Lung microvascular endothelial cell (primary cell): ENCODE measurements around the gene UXS1. TPM values are rescaled to one million over a fixed set of nuclear protein-coding genes. Genes with fewer than 3 reads are reported as not detected.
A peak's percentile ranks its signal among the peaks of the same experiment; 100 is the strongest.

ENCODE experiments used
- DNase-seq, 2 donors: peaks; one replicate each; pipeline versions ENCODE4 v3.0.0 to v3.0.0-alpha.2; 2010; ENCODE audit warnings: low read depth in 2 of 2
- total RNA-seq: library from RNA; depleted of rRNA; stranded (reverse); fragments of >200 nt; gene quantifications from 2 replicates; pipeline ENCODE4 v1.2.1, GENCODE V29; 2014

The UXS1 gene
- total RNA-seq, 1 donor from 2014 or later, result 28.0 TPM

- peak; percentile 8 to 13 for DNase-seq
Measured at GRCh38 chr2:106161938-106162820, 31.9 kb downstream of the UXS1 start.

DNA sequence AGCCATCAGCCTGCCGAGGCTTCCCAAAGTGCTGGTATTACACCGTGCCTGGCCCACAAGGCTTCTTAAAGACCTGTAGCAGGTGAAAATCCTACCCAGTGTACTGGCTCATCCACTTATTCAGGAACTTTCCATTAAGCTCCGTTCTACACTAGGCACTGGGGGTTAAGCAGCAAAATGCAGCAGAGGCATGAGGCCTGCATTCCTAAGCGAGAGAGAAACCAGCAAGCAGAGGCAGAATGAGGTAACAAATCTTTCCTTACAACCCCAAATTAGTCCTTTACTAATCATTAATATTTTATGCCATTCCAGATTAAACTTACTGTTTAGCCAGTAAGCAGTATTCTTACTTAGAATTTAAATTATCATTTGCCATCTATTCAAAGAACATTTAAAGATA, 32.8 kb downstream of the UXS1 start:
- no peak for DNase-seq

DNA sequence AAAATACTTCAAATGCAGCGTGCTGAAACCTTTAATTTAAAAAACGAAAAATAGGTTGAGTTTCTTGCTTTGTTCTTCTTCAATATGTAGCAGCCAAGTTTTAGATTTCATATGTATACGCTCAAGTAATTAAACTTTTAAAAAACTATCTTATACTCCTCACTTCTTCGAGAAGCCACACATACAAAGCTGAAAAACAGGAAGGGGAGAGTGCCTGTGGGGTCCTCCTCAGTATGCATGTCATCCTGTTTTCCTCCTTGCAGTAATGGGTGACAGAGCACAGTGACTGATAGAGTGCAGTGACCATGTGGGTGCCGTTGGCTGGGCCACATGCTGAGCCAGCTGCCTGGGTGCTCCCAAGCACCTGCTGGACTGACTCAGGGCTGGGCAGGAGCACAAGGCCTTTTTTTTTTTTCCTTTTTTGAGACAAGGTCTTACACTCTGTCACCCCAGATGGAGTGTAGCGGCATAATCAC, 33.3 kb downstream of the UXS1 start:
- DNase-seq, result no peak

- DNase-seq, result no peak
Measured at GRCh38 chr2:106159866-106160785, 34.0 kb downstream of the UXS1 start.

DNA sequence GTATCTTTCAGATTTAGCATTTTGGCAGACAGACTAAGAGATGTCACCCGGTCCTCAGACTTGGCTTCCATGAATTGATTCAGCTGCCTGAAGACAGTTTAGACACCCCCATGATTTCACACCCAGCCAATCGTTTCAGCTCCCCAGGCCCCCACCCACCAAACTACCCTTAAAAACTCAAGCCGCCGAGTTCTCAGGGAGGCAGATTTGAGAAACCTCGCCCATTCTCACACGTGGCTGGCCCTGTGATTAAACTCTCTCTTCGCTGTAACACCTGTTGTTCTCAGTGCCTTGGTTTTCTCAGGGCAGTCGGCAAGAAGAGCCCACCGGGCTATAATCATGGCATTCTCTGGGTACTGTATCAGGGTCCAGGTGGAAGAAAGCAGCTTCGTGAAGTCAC, 35.2 kb downstream of the UXS1 start:
- no peak for DNase-seq

- no peak for DNase-seq
Measured at GRCh38 chr2:106158131-106158530, 36.0 kb downstream of the UXS1 start.

- DNase-seq, result no peak
Measured at GRCh38 chr2:106157416-106157815, 36.7 kb downstream of the UXS1 start.

DNA sequence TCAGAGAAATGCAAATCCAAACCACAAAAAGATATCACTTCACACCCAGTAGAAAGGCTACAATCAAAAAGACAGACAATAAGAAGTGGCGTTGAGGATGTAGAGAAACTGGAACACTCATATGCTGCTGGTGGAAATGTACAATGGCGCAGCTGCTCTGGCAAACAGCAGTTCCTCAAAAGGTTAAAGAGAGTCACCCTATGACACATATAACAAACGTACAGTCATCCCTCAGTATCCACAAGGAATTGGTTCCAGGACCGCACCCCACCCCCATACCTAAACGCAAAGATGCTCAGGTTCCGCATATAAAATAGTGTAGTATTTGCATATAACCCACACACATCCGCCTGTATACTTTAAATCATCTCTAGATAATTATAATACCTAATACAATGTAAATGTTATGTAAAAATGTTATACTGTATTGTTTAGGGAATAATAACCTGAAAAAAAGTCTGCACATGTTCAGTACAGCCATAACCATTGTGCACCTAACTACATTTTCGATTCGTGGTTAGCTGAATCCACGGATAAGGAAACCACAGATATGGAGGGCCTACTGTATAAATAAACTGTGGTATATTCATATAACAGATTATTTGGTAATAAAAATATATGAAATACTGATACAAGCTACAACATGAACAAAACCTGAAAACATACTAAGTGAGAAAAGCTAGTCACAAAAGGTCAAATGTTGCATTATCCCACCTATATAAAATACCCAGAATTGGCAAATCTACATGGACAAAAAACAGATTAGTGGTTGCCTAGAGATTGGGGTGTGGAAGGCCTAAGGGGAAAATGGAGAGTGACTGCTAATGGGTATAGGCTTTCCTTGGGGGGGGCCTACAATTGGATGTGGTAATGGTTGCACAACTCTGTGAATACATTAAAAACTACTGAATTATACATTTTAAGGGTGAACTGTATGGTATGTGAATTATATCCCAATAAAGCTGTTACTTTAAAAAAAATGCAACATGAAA, 37.5 kb downstream of the UXS1 start:
- no peak for DNase-seq

DNA sequence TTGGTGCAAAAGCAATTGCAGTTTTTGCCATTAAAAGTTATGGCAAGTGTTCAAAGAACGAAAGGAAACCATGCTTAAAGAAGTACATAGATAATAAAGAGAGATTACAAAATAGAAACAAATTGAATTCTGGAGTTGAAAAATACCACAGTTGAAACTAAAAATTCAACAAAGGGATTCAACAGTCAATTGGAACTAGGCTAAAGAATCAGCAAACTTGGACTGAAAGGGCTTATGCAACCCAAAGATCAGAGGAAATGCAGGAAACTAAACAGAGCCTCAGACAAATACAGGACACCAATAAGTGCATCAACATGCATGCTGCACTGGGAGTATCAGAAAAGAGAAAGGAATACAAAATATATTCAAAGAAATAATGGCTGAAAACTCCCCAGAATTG, 40.3 kb downstream of the UXS1 start:
- DNase-seq, result no peak

GRCh38 chr2:106147665-106148064, 46.4 kb downstream of the UXS1 start:
- no peak for DNase-seq

- DNase-seq, result peak in 1 of 2 donors; percentile 71
Measured at GRCh38 chr2:106147159-106147558, 46.9 kb downstream of the UXS1 start.

GRCh38 chr2:106144621-106145331, 49.3 kb downstream of the UXS1 start:
- DNase-seq, result no peak

- DNase-seq, result peak in 1 of 2 donors; percentile 12
Measured at GRCh38 chr2:106143495-106144215, 50.4 kb downstream of the UXS1 start.

DNA sequence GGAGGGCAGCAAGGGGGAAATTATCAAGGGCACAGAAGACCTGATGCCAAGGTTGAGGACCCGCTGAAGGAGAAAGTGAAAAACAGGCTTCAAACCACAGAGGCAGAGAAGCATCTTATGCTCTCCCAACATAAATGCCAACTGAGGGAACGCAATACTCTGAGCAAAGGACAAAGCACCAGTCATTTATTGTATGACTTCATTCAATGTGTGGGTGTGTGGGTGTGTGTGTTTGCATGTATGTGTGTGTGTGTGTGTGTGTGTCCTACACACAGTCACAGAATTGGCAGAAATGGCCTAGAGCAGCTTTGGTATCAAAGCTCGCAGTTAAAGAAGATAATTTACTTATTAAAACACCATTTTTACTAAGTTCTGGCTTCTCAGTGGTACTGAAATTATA, 51.4 kb downstream of the UXS1 start:
- no peak for DNase-seq

DNA sequence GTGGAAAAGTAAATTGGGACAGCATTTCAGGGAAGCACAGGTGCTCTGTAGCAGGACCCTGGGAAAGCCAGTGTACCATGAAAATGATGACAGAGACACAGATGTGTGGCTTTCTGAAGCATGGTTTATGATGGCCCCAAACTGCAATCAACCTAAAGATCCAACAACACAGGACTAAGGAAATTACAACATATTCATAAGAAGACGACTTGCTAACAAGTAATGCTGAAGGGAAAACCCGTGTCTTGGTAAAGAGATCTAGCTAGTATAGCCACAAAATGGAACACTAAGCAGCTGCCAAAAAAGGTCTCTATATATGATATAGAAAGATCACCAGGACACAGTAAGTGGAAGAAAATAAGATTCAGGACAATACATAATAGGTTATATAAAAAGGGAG, 53.2 kb downstream of the UXS1 start:
- peak in 1 of 2 donors; percentile 6 for DNase-seq

DNA sequence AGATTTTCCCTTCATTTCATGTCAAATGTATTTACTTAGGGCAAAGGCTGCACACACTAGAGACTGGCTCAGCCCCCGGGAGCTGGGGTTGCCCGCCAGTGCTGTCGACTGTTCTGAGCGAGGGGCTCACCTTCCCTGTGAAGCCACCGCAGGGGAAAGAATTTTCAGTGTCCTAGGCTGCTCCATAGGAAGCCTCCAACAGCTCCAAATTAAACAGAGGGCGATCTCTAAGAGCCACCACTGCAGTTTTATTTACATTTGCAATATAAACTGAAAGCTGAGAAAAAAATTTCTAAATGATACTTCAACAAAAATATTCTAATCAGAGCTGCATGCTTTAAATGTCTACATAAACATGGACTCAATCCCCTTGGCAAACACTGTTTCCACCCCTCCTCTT, 54.0 kb downstream of the UXS1 start:
- no peak for DNase-seq

GRCh38 chr2:106139238-106139935, 54.7 kb downstream of the UXS1 start:
- no peak for DNase-seq

GRCh38 chr2:106138543-106139237, 55.4 kb downstream of the UXS1 start:
- DNase-seq, result no peak
